Thyroid gland (tissue), 4 donors: Measurements from ENCODE around the gene NHLRC4.

Source experiments
- CTCF ChIP-seq, 6 experiments: fragments of 200-600 bp in 3 of 6; fragments of 450-650 bp in 3 of 6; sonication (generic) in 3 of 6; IDR thresholded peaks; one replicate each; pipeline ENCODE4 v1.5.1; 2016 to 2019; ENCODE audit warnings: antibody characterized with exemption in 6 of 6, mild to moderate bottlenecking in 2 of 6, inconsistent platforms in 1 of 6, moderate library complexity in 1 of 6
- POLR2A ChIP-seq, 2 donors: fragments of 450-650 bp; IDR thresholded peaks; one replicate each; pipeline ENCODE4 v1.6.1; 2017; ENCODE audit warnings: antibody characterized with exemption in 2 of 2, mild to moderate bottlenecking in 2 of 2, moderate library complexity in 1 of 2

GRCh38 chr16:615122-615521 is 48.3 kb downstream of the NHLRC4 start:
- no peak for TF ChIP-seq CTCF (IDR thresholded peaks at IDR 0.05)
- TF ChIP-seq POLR2A (IDR thresholded peaks at IDR 0.05) = no peak
